K562 (cell line): Measurements from ENCODE around the gene KLHL13. TPM values are rescaled to one million over a fixed set of nuclear protein-coding genes. Genes with fewer than 3 reads are reported as not detected.

Source experiments
- CREM ChIP-seq: IDR thresholded peaks from 2 replicates; pipeline ENCODE4 v1.6.1; 2014; ENCODE audit warnings: antibody characterized with exemption, low read depth
- EGR1 ChIP-seq: fragments of 450-650 bp; conservative IDR thresholded peaks from 2 replicates; pipeline ENCODE4 v1.6.1; 2017; ENCODE audit warnings: mild to moderate bottlenecking
- FUS ChIP-seq: fragments of 200-400 bp; formaldehyde crosslinking; optimal IDR thresholded peaks from 2 replicates; pipeline ENCODE3; 2017; ENCODE audit warnings: low read depth, low read length
- MAZ ChIP-seq, 2 experiments: fragments of 450-650 bp in 1 of 2; sonication (generic) in 1 of 2; formaldehyde crosslinking; IDR thresholded peaks in 1 of 2; conservative IDR thresholded peaks in 1 of 2; 2 replicates each; pipeline versions ENCODE4 v1.4.0 to v1.5.0; 2020; ENCODE audit warnings: mild to moderate bottlenecking in 1 of 2, missing genetic modification reagents in 1 of 2
- MCM3 ChIP-seq: fragments of 450-650 bp; IDR thresholded peaks from 2 replicates; pipeline ENCODE4 v1.6.1; 2016
- NR2C1 ChIP-seq, 2 experiments: fragments of 450-650 bp; IDR thresholded peaks; 2 replicates each; pipeline ENCODE4 v1.6.1; 2017; ENCODE audit warnings: mild to moderate bottlenecking in 2 of 2, antibody characterized with exemption in 1 of 2, inconsistent platforms in 1 of 2, missing compliant biosample characterization in 1 of 2, missing genetic modification characterization in 1 of 2
- NRF1 ChIP-seq, 2 experiments: fragments of 450-650 bp; IDR thresholded peaks in 1 of 2; conservative IDR thresholded peaks in 1 of 2; 2 replicates each; pipeline ENCODE4 v1.6.1; 2014; ENCODE audit warnings: mild to moderate bottlenecking in 2 of 2
- RBM39 ChIP-seq: fragments of 200-400 bp; formaldehyde crosslinking; optimal IDR thresholded peaks from 2 replicates; pipeline ENCODE3; 2018; ENCODE audit warnings: low read depth, low read length
- SAFB ChIP-seq: fragments of 200-400 bp; formaldehyde crosslinking; IDR thresholded peaks from 2 replicates; pipeline ENCODE4 v1.6.1; 2017; ENCODE audit warnings: low read depth, low read length, borderline replicate concordance
- SMARCA5 ChIP-seq: fragments of 450-650 bp; IDR thresholded peaks from 2 replicates; pipeline ENCODE4 v1.6.1; 2016
- TAF7 ChIP-seq: fragments of 450-650 bp; IDR thresholded peaks from 2 replicates; pipeline ENCODE4 v1.6.1; 2016; ENCODE audit warnings: missing genetic modification characterization, missing compliant biosample characterization
- ZBTB1 ChIP-seq: sonication (generic); formaldehyde crosslinking; IDR thresholded peaks from 2 replicates; pipeline ENCODE4 v1.8.1; 2023; ENCODE audit warnings: missing genetic modification reagents, low read depth, mild to moderate bottlenecking, borderline replicate concordance
- ZNF174 ChIP-seq: fragments of 250-450 bp; sonication (Bioruptor Pico); IDR thresholded peaks from 2 replicates; pipeline ENCODE4 v1.4.0; 2020; ENCODE audit warnings: mild to moderate bottlenecking
- polyA plus RNA-seq, 8 experiments: library from polyadenylated mRNA; depleted of rRNA in 4 of 8; stranded (reverse) in 5 of 8; unstranded in 3 of 8; fragments of >200 nt; fragmentation: Nextera tagmentation in 2 of 8; fragmentation: Illumina TruSeq in 1 of 8; extraction: Ambion mirVana in 2 of 8; extraction: Trizol in 1 of 8; gene quantifications; 2 replicates each; pipeline versions ENCODE4 v1.2.1 to v1.2.3, GENCODE V29; 2011 to 2014; ENCODE audit warnings: inconsistent platforms in 1 of 8, missing spikeins in 1 of 8
- total RNA-seq, 7 experiments: library from RNA; depleted of rRNA in 6 of 7; stranded (reverse); fragments of >200 nt in 6 of 7; fragmentation: Illumina TruSeq in 2 of 7; extraction: Trizol in 2 of 7; gene quantifications; 2 replicates each; pipeline versions ENCODE4 v1.2.1 to v1.2.3, GENCODE V29; 2011 to 2021; ENCODE audit warnings: low replicate concordance in 1 of 7
- TF ChIP-seq, protein P1 (sequence below): fragments of 200-800 bp; sonication (Bioruptor generic); IDR thresholded peaks from 2 replicates; pipeline ENCODE4 v1.6.1; 2016; ENCODE audit warnings: missing genetic modification characterization, missing compliant biosample characterization

The KLHL13 gene
- total and polyA plus RNA-seq, 9 of the 15 experiments (the other 6 are each of a cell fraction or from before 2014, with no cell fraction given) = 1.2 to 4.1 (median 2.2) TPM

DNA sequence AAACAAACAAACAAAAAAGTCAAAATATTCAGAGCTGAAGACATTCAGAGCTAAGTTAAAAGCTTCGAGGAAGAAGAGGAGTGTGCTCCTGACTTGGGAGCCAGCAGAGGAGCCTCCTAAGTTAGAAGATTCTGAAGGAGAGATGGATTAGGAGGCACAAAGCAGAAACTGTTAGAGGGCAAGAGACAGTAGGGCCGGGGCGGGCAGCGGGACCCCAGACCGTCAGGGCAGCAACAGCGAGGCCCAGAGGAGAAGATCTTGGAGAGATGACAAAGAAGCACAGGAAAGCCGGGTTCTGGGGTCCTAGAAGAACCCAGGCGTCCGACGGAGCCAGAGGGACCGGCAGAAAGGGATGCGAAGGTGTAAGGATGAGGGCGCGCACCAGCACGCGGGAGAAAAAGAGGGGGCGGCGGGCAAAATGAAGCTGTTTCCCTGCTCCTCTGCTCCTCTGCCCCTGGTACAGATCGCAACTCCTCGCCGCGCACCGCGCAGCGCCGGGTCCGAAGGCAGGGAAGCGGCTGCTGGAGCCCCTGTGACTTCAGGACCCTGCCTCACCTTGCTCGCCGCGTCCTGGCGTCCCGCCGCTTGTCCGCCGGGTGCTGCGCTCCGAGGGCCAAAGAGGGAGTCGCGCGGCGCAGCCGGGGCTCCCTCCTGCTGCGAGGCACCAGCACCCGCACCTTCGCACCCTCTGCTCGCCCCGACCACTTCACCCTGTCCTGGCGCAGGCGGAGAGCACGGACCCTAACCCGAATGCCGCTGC, 477 bp downstream of the KLHL13 start (continued):
- no peak for TF ChIP-seq NR2C1 (IDR thresholded peaks at IDR 0.05)
- no peak for TF ChIP-seq NR2C1 (tag; IDR thresholded peaks at IDR 0.05)
- TF ChIP-seq SAFB = no peak
- no peak for TF ChIP-seq CREM
- peak; percentile 72 to 75 for TF ChIP-seq NRF1 (conservative IDR thresholded peaks at IDR 0.05 in 1 of 2, IDR thresholded peaks at IDR 0.05 in 1 of 2)
- TF ChIP-seq TAF7 = no peak
- TF ChIP-seq SMARCA5 = no peak
- TF ChIP-seq EGR1 = 0 out of 2 replicates have a peak, but pooled peaks have one; percentile 20
- TF ChIP-seq FUS = no peak
- TF ChIP-seq RBM39 = no peak
- TF ChIP-seq ZBTB1 (CRISPR knock-in tag) = no peak
- TF ChIP-seq ZNF174 = no peak
- 0 out of 4 replicates have a peak, but pooled peaks of 1 of the 2 experiments have one; percentile 41 for TF ChIP-seq MAZ (CRISPR knock-in tag; conservative IDR thresholded peaks at IDR 0.05 in 1 of 2, IDR thresholded peaks at IDR 0.05 in 1 of 2)
- no peak for TF ChIP-seq MCM3
- TF ChIP-seq, protein P1, sequence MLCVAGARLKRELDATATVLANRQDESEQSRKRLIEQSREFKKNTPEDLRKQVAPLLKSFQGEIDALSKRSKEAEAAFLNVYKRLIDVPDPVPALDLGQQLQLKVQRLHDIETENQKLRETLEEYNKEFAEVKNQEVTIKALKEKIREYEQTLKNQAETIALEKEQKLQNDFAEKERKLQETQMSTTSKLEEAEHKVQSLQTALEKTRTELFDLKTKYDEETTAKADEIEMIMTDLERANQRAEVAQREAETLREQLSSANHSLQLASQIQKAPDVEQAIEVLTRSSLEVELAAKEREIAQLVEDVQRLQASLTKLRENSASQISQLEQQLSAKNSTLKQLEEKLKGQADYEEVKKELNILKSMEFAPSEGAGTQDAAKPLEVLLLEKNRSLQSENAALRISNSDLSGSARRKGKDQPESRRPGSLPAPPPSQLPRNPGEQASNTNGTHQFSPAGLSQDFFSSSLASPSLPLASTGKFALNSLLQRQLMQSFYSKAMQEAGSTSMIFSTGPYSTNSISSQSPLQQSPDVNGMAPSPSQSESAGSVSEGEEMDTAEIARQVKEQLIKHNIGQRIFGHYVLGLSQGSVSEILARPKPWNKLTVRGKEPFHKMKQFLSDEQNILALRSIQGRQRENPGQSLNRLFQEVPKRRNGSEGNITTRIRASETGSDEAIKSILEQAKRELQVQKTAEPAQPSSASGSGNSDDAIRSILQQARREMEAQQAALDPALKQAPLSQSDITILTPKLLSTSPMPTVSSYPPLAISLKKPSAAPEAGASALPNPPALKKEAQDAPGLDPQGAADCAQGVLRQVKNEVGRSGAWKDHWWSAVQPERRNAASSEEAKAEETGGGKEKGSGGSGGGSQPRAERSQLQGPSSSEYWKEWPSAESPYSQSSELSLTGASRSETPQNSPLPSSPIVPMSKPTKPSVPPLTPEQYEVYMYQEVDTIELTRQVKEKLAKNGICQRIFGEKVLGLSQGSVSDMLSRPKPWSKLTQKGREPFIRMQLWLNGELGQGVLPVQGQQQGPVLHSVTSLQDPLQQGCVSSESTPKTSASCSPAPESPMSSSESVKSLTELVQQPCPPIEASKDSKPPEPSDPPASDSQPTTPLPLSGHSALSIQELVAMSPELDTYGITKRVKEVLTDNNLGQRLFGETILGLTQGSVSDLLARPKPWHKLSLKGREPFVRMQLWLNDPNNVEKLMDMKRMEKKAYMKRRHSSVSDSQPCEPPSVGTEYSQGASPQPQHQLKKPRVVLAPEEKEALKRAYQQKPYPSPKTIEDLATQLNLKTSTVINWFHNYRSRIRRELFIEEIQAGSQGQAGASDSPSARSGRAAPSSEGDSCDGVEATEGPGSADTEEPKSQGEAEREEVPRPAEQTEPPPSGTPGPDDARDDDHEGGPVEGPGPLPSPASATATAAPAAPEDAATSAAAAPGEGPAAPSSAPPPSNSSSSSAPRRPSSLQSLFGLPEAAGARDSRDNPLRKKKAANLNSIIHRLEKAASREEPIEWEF = no peak
